Activated CD4-positive, alpha-beta memory T cell treated with anti-CD3 and anti-CD28 coated beads for 36 hours (primary cell): ENCODE data around the gene CYTH1. TPM values are rescaled to one million over a fixed set of nuclear protein-coding genes. Genes with fewer than 3 reads are reported as not detected.

Source experiments
- CTCF ChIA-PET: fragments of 350-600 bp; sonication (Branson Sonifier 250); formaldehyde crosslinking; loops from one replicate; lab custom pipeline; 2021; ENCODE audit warnings: antibody characterized with exemption, inconsistent platforms; lab: Charles Lee
- POLR2A ChIA-PET: fragments of 350-600 bp; sonication (Branson Sonifier 250); formaldehyde crosslinking; loops from one replicate; lab custom pipeline; 2021; ENCODE audit warnings: antibody characterized with exemption; lab: Charles Lee
- DNase-seq: peaks from one replicate; pipeline ENCODE4 v3.0.0-alpha.2; 2020
- H3K27ac Mint-ChIP-seq: one replicate; pipeline ENCODE4 v1.8.0; 2021; ENCODE audit warnings: mixed read lengths
- H3K27me3 Mint-ChIP-seq: one replicate; pipeline ENCODE4 v1.8.0; 2021; ENCODE audit warnings: mixed read lengths
- H3K36me3 Mint-ChIP-seq: one replicate; pipeline ENCODE4 v1.8.0; 2021; ENCODE audit warnings: mixed read lengths
- H3K4me1 Mint-ChIP-seq: one replicate; pipeline ENCODE4 v1.8.0; 2021; ENCODE audit warnings: low read depth, mixed read lengths
- H3K4me3 Mint-ChIP-seq: one replicate; pipeline ENCODE4 v1.8.0; 2021; ENCODE audit warnings: mild to moderate bottlenecking, mixed read lengths
- H3K9me3 Mint-ChIP-seq: one replicate; pipeline ENCODE4 v1.8.0; 2021; ENCODE audit warnings: mixed read lengths
- intact Hi-C: fragments of 100-400 bp; cut with micrococcal nuclease; formaldehyde crosslinking; loops from one replicate; pipeline ENCODE4 v1.15.1; 2023
- total RNA-seq, 2 experiments: library from RNA; stranded (reverse); gene quantifications; one replicate each; pipeline ENCODE4 v1.2.3, GENCODE V29; 2021

CYTH1 gene
- total RNA-seq, 2 experiments from 2014 or later, result 184 to 204 TPM

- H3K4me1 Mint-ChIP-seq, result no peaks in the 10 kb centered on the region
- POLR2A ChIA-PET, result no interaction called here
- no peak overlapping the region for H3K4me3 Mint-ChIP-seq
- peaks cover 4% of the 10 kb centered on the region for H3K36me3 Mint-ChIP-seq
- intact Hi-C loops, result no loop called here
- no peak for DNase-seq
- no peaks in the 10 kb centered on the region for H3K27me3 Mint-ChIP-seq
- no peak overlapping the region for H3K27ac Mint-ChIP-seq
- CTCF ChIA-PET, result no interaction called here
- H3K9me3 Mint-ChIP-seq, result peaks cover 10% of the 10 kb centered on the region
Observed at GRCh38 chr17:78652024-78652423, 130.0 kb downstream of the CYTH1 start.

DNA sequence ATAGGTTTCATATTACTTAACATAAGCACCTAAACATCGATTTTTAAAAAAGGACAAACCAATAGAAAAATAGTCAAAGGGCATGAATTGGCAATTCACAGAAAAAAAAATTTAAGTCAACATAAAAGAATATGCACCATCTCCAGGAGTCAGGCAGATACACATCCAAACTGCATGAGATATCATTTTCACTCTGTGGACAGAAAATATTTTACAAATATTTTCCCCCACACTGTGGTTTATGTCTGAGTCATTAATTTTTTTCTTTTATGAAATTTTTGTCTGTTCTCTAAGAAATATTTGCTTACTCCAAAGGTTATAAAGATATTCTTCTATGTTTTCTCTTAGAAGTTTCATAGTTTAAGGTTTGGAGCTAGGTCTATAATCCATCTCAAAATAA, 130.5 kb downstream of the CYTH1 start:
- POLR2A ChIA-PET, result no interaction called here
- H3K27ac Mint-ChIP-seq, result no peak overlapping the region
- CTCF ChIA-PET, result no interaction called here
- H3K4me1 Mint-ChIP-seq, result no peaks in the 10 kb centered on the region
- H3K36me3 Mint-ChIP-seq, result peaks cover 4% of the 10 kb centered on the region
- peaks cover 10% of the 10 kb centered on the region for H3K9me3 Mint-ChIP-seq
- H3K4me3 Mint-ChIP-seq, result no peak overlapping the region
- H3K27me3 Mint-ChIP-seq, result no peaks in the 10 kb centered on the region
- intact Hi-C loops, result no loop called here
- no peak for DNase-seq

GRCh38 chr17:78650093-78650715, 131.9 kb downstream of the CYTH1 start:
- H3K9me3 Mint-ChIP-seq, result peaks cover 10% of the 10 kb centered on the region
- no peak overlapping the region for H3K4me3 Mint-ChIP-seq
- POLR2A ChIA-PET, result no interaction called here
- intact Hi-C loops, result no loop called here
- no peaks in the 10 kb centered on the region for H3K27me3 Mint-ChIP-seq
- H3K4me1 Mint-ChIP-seq, result peaks cover 9% of the 10 kb centered on the region
- CTCF ChIA-PET, result no interaction called here
- no peak for DNase-seq
- no peak overlapping the region for H3K27ac Mint-ChIP-seq
- peaks cover 4% of the 10 kb centered on the region for H3K36me3 Mint-ChIP-seq

DNA sequence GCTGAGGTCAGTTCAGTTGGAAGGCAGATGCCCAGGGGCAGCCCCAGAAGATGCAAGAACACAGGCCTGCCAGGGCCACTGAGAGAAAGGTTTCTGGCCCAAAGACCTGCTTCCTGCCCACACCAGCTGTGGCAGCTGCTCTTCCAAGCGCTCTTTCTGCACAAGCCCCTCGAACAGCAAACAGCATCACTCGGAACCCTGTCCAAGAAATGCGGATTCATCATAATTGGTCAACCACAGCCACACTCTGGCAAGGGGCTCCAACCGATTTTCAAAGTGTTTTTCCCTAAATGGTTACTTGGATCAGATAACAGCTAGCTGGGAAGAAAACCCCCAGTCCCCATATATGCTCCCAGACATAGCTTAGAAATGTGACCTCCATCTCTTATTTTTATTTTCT, 133.8 kb downstream of the CYTH1 start:
- Mint-ChIP-seq H3K4me1 (peaks cover 9% of the 10 kb centered on the region), H3K27ac (no peak overlapping the region), H3K4me3 (no peak overlapping the region), H3K27me3 (no peaks in the 10 kb centered on the region), H3K36me3 (peaks cover 4% of the 10 kb centered on the region), H3K9me3 (peaks cover 10% of the 10 kb centered on the region)
- ChIA-PET CTCF (no interaction called here), POLR2A (no interaction called here)
- intact Hi-C loops, result no loop called here
- no peak for DNase-seq

DNA sequence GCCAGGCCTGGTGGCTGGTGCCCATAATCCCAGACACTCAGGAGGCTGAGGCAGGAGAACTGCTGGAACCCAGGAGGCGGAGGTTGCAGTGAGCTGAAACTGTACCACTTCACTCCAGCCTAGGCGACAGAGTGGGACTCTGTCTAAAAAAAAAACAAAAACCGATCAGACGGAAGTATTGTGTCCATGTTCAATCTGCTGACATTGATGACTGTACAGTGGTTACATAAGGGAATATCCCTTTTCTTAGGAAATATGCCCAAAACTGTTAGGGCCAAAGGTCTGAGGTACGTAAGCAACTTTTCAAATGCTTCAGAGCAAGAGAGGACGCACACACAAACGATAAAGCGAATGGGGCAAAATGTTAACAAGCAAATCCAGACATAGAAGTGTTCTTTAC, 135.0 kb downstream of the CYTH1 start:
- POLR2A ChIA-PET, result no interaction called here
- intact Hi-C loops, result no loop called here
- Mint-ChIP-seq H3K4me3 (no peak overlapping the region), H3K9me3 (peaks cover 10% of the 10 kb centered on the region), H3K27me3 (no peaks in the 10 kb centered on the region), H3K27ac (no peak overlapping the region), H3K36me3 (peaks cover 4% of the 10 kb centered on the region), H3K4me1 (peaks cover 9% of the 10 kb centered on the region)
- DNase-seq, result no peak
- CTCF ChIA-PET, result no interaction called here

DNA sequence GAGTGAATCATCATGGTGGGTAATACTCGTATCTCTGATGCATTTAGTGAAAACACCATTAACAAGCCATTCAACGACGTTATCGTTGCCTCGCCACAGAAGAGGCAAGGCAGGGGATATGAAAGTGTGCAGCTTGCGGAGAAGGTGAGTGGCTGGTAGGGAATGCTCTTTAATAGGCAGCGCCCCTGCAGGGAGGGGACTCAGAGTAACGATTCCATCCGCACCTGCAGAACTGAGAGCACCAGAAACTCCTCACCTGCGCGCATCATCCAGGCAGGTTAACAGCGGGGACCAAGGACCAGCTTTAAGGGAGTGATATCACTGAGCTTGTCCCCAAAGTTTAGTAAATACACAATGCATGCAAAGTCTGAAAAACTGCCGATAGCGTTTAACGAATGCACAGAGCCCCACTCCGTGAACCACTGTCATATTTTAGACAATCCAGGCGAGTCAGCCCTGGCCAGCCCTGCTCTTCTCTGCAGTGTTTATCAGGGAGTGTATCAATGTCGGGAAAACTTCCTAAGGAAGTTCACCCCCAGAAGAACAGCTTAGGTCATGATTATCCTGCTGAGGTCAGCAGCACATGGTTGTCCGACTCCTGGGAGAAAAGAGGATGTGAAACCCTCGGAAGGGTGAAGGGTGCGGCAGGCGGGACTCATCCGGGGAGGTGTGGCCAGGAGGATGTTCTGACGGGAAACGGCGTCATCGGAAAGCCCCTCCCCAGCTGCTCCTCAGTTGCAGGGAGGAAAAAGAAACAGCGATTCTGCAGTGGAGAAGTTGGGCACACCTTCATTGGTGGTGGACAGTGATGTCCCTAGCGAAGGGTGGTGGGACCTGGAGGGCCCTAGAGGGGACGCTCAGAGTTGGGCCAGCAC, 136.4 kb downstream of the CYTH1 start:
- peak; percentile 87 for DNase-seq
- intact Hi-C loops, result no loop called here
- POLR2A ChIA-PET, result no interaction called here
- no peaks in the 10 kb centered on the region for H3K27me3 Mint-ChIP-seq
- peak overlapping the region; percentile 81 for H3K27ac Mint-ChIP-seq
- peaks cover 4% of the 10 kb centered on the region for H3K36me3 Mint-ChIP-seq
- H3K9me3 Mint-ChIP-seq, result peaks cover 10% of the 10 kb centered on the region
- peaks cover 9% of the 10 kb centered on the region for H3K4me1 Mint-ChIP-seq
- peak overlapping the region; percentile 62 for H3K4me3 Mint-ChIP-seq
- CTCF ChIA-PET, result no interaction called here

- ChIA-PET POLR2A (no interaction called here), CTCF (no interaction called here)
- intact Hi-C loops, result no loop called here
- Mint-ChIP-seq H3K4me3 (no peak overlapping the region), H3K36me3 (peaks cover 4% of the 10 kb centered on the region), H3K27me3 (no peaks in the 10 kb centered on the region), H3K4me1 (peaks cover 9% of the 10 kb centered on the region), H3K27ac (no peak overlapping the region), H3K9me3 (peaks cover 10% of the 10 kb centered on the region)
- DNase-seq, result no peak
Observed at GRCh38 chr17:78644931-78645351, 137.1 kb downstream of the CYTH1 start.

DNA sequence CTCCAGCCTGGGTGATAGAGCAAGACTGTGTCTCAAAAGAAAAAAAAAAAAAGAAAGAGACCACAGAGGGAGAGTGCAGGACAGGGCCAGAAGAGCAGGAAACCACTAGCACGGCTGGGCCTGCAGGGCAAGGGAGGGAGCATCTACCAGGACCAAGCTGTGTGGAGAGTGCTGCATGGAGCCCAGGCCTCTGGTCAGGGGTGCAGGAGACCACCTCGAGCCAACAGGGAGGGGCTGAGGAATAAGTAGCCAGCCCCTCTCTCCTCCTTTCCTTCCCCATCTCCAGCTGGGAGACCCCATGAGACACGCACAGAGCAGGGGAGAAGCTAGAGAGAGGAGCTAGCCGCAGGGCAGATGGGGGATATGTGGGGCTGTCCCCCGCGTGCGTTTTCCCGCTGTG, 137.8 kb downstream of the CYTH1 start:
- peaks cover 10% of the 10 kb centered on the region for H3K9me3 Mint-ChIP-seq
- peaks cover 9% of the 10 kb centered on the region for H3K4me1 Mint-ChIP-seq
- H3K27ac Mint-ChIP-seq, result no peak overlapping the region
- ChIA-PET POLR2A (no interaction called here), CTCF (no interaction called here)
- no peak for DNase-seq
- no peak overlapping the region for H3K4me3 Mint-ChIP-seq
- intact Hi-C loops, result no loop called here
- H3K27me3 Mint-ChIP-seq, result no peaks in the 10 kb centered on the region
- peaks cover 4% of the 10 kb centered on the region for H3K36me3 Mint-ChIP-seq

GRCh38 chr17:78643326-78643725, 138.7 kb downstream of the CYTH1 start:
- H3K4me3 Mint-ChIP-seq, result no peak overlapping the region
- no peak overlapping the region for H3K27ac Mint-ChIP-seq
- peaks cover 4% of the 10 kb centered on the region for H3K36me3 Mint-ChIP-seq
- intact Hi-C loops, result no loop called here
- POLR2A ChIA-PET, result no interaction called here
- DNase-seq, result no peak
- H3K9me3 Mint-ChIP-seq, result peaks cover 5% of the 10 kb centered on the region
- no peaks in the 10 kb centered on the region for H3K27me3 Mint-ChIP-seq
- CTCF ChIA-PET, result no interaction called here
- peaks cover 9% of the 10 kb centered on the region for H3K4me1 Mint-ChIP-seq

GRCh38 chr17:78642707-78643106, 139.4 kb downstream of the CYTH1 start:
- H3K27ac Mint-ChIP-seq, result no peak overlapping the region
- H3K4me3 Mint-ChIP-seq, result no peak overlapping the region
- H3K27me3 Mint-ChIP-seq, result no peaks in the 10 kb centered on the region
- ChIA-PET CTCF (no interaction called here), POLR2A (no interaction called here)
- no peaks in the 10 kb centered on the region for H3K36me3 Mint-ChIP-seq
- no peak for DNase-seq
- peaks cover 9% of the 10 kb centered on the region for H3K4me1 Mint-ChIP-seq
- intact Hi-C loops, result no loop called here
- no peaks in the 10 kb centered on the region for H3K9me3 Mint-ChIP-seq

- Mint-ChIP-seq H3K27me3 (no peaks in the 10 kb centered on the region), H3K9me3 (no peaks in the 10 kb centered on the region), H3K36me3 (no peaks in the 10 kb centered on the region), H3K4me3 (no peak overlapping the region), H3K4me1 (peaks cover 9% of the 10 kb centered on the region), H3K27ac (no peak overlapping the region)
- intact Hi-C loops, result no loop called here
- ChIA-PET CTCF (no interaction called here), POLR2A (no interaction called here)
- DNase-seq, result no peak
Observed at GRCh38 chr17:78641666-78642065, 140.4 kb downstream of the CYTH1 start.

DNA sequence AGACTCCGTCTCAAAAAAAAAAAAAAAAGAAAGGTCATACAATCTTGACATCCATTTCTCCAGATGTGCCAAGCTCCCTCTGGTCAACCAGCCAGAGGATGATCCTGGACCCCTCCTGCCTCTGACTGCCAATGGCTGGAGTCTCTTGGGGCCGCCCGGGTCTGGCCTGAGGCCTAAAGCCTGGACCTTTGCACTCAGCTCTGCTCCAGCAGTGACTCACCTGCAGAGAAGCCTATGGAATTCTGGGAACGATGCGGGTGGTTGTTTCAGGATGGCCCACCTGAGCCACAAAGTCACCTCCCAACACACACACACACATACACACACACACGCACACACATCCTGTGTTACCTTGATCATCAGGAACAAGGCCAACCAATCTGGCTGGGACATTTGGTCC, 140.8 kb downstream of the CYTH1 start:
- POLR2A ChIA-PET, result no interaction called here
- no peak for DNase-seq
- H3K36me3 Mint-ChIP-seq, result no peaks in the 10 kb centered on the region
- H3K4me1 Mint-ChIP-seq, result peaks cover 9% of the 10 kb centered on the region
- intact Hi-C loops, result no loop called here
- H3K9me3 Mint-ChIP-seq, result no peaks in the 10 kb centered on the region
- H3K27ac Mint-ChIP-seq, result no peak overlapping the region
- no peaks in the 10 kb centered on the region for H3K27me3 Mint-ChIP-seq
- CTCF ChIA-PET, result no interaction called here
- H3K4me3 Mint-ChIP-seq, result no peak overlapping the region

- Mint-ChIP-seq H3K4me3 (no peak overlapping the region), H3K27me3 (no peaks in the 10 kb centered on the region), H3K9me3 (no peaks in the 10 kb centered on the region), H3K27ac (no peak overlapping the region), H3K4me1 (peaks cover 4% of the 10 kb centered on the region), H3K36me3 (no peaks in the 10 kb centered on the region)
- ChIA-PET POLR2A (no interaction called here), CTCF (no interaction called here)
- intact Hi-C loops, result no loop called here
- DNase-seq, result no peak
Observed at GRCh38 chr17:78640700-78641099, 141.4 kb downstream of the CYTH1 start.
